ENCODE measurements around the gene CALM1.

CALM1 gene

DNA sequence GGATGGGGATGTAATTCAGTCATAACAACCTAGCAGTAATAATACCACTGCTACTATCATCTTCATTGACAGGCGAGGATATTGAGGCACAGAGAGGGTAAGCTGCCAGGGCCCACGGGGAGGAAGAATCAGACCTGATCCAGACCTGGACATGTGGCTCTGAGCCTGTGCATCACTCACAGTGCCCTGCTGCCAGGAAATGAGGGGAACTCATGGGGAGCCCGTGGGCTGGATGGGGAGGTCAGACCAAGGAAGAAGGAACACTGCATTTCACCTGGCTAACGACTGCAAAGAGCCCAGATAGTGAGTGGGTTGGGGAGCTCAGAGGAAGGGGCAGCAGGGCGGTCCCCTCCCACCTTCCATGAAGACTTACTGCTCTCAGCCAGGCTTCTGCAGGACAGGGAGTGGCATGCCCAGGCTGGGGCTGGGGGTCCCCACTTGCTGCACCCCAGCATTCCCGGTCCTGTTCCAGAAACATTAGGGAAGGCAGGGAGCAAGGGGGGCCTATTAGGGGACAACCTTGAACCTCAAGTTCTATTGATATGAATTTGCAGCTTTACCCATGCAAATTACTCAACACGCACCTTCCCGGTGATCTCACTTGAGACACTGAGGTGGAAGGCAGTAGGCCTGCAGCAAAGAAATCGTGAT is 37.7 kb downstream of the CALM1 start:
- no peak overlapping the region for H3K4me3 ChIP-seq (ENCODE audit: low read depth, low read length)
- DNase-seq (ENCODE audit: low read depth): no peak
- TF ChIP-seq, protein P1, sequence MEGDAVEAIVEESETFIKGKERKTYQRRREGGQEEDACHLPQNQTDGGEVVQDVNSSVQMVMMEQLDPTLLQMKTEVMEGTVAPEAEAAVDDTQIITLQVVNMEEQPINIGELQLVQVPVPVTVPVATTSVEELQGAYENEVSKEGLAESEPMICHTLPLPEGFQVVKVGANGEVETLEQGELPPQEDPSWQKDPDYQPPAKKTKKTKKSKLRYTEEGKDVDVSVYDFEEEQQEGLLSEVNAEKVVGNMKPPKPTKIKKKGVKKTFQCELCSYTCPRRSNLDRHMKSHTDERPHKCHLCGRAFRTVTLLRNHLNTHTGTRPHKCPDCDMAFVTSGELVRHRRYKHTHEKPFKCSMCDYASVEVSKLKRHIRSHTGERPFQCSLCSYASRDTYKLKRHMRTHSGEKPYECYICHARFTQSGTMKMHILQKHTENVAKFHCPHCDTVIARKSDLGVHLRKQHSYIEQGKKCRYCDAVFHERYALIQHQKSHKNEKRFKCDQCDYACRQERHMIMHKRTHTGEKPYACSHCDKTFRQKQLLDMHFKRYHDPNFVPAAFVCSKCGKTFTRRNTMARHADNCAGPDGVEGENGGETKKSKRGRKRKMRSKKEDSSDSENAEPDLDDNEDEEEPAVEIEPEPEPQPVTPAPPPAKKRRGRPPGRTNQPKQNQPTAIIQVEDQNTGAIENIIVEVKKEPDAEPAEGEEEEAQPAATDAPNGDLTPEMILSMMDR (IDR thresholded peaks at IDR 0.05; ENCODE audit: control insufficient read depth, extremely low read depth, insufficient read depth): no peak

DNA sequence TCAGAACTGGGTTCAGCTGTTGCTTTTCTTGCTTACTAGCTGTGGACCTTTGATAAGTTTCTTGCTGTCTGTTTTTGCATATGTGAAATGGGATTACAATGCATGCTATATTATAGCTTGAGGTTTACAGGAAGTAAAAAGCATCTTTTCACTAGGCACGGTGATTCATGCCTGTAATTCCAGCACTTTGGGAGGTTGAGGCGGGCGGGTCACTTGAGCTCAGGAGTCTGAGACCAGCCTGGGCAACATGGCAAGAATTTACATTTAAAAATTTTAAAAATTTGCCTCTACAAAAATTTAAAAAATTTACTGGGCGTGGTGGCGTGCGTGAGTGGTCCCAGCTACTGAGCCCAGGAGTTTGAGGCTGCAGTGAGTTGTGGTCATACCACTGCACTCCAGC is 42.0 kb downstream of the CALM1 start:
- TF ChIP-seq, protein P1 (IDR thresholded peaks at IDR 0.05; ENCODE audit: control insufficient read depth, extremely low read depth, insufficient read depth): no peak
- no peak for DNase-seq (ENCODE audit: low read depth)

DNA sequence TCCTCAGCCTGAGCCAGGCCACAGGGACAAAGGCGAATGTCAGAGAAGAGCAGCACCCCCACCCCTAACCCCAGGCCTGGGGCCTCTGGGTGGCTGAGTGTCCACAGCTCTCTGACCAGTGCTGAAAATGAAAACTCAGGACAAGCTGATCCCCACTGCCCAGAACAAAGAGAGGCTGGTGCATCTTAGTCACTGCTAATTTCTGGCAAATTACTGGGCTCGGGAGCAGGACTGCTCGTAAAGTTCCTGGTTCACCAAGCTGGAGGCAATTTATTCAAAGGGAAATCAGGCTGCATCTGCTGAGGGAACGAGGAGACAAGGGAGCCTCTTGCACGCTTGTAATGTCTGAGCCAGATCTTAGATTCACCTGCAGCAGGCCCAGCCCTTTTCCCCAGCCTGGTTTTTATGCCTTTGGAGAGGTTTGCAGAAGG is 43.2 kb downstream of the CALM1 start:
- TF ChIP-seq, protein P1 (IDR thresholded peaks at IDR 0.05; ENCODE audit: control insufficient read depth, extremely low read depth, insufficient read depth): no peak
- DNase-seq (ENCODE audit: low read depth): no peak
- no peak overlapping the region for H3K4me3 ChIP-seq (ENCODE audit: low read depth, low read length)

More for the DNA sequence above, 42.0 kb downstream of the CALM1 start:
- H3K4me3 ChIP-seq (ENCODE audit: low read depth, low read length): no peak overlapping the region

DNA sequence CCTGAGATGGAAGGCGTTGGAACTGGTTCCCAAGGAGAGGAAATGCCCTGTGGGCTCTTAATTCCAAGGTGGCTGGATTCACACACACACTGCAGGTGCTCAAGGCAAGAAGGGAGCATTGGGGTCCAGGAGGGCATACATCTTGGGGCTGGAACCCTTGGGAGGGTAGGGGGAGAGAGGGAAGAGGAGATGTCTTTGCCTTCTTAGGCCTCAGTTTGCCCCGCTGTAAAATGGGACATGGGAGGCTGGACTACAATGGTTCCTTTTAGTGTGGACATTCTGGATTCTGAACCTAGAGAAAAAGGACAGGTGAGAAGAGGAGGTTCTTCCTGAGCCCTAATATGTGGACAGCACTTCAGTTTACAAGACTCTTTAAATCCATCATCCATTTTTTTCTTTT is 43.8 kb downstream of the CALM1 start:
- H3K4me3 ChIP-seq (ENCODE audit: low read depth, low read length): no peak overlapping the region
- DNase-seq (ENCODE audit: low read depth): no peak
- TF ChIP-seq, protein P1 (IDR thresholded peaks at IDR 0.05; ENCODE audit: control insufficient read depth, extremely low read depth, insufficient read depth): no peak

DNA sequence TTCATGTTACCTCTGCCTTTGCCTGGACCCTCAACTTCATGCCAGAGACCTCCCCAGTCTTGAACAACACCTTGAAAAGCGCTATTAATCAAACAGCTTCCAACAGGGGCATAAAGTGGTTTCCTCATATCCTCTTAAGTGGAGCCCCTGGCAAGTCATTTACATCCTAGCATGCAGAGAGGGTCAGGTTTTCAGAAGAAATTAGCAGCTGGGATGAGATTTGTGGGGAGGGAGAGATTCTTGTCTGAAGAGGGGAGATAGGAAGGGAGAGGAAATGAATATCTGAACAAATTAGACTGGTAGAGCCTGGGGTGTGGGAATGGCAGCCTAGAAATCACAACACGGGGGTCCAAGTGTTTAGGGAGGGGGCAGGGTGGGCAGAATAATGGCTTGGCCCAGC is 45.6 kb downstream of the CALM1 start:
- TF ChIP-seq, protein P1 (IDR thresholded peaks at IDR 0.05; ENCODE audit: control insufficient read depth, extremely low read depth, insufficient read depth): no peak
- DNase-seq (ENCODE audit: low read depth): no peak
- no peak overlapping the region for H3K4me3 ChIP-seq (ENCODE audit: low read depth, low read length)

DNA sequence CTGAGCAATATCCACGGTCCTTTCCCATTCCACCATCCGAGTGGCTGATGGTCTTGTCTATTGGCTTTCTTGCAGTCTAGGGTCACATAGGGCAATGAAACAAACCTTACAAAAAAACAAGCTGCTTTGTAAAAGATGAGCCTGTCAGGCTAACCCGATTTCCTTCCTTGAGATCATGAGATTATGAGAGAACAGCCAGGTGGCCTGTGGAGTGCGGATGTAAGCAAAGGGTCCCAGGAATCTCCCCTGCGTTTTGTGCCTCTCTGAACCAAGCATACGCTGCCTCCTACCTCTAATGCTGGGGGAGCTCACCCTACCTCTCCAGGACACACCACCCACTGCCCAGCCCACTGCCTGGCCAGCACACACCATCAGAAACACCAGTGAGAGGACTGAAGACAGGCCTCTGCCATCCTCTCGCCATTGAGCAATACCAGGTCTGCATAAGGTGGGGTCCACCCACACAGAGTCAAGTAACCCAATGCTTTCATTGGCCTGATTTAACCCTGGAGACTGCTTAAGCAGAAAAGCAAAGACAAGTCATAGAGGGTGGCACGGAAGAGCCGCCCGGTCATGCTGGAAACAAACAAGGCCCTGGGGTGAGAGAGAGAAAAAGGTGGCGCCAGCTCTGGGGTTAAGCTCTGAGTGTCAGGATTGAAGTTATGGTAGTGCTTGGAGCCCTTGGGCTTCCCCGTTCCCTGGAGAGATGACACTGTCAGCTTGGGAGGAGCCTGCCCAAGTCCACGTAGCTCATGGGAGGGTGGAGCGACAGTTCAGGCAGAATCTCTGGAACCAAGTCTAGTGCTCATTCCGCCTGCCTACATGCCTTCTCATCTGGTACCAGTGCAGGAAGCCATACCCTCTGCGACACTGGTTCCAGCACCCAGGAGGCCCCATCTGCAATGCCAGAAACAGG is 46.6 kb downstream of the CALM1 start:
- no peak for DNase-seq (ENCODE audit: low read depth)
- TF ChIP-seq, protein P1 (IDR thresholded peaks at IDR 0.05; ENCODE audit: control insufficient read depth, extremely low read depth, insufficient read depth): no peak
- no peak overlapping the region for H3K4me3 ChIP-seq (ENCODE audit: low read depth, low read length)
